Panc1 (cell line): ENCODE measurements around the gene PXT1.

ENCODE experiments used
- CTCF ChIP-seq: fragments of 450-650 bp; IDR thresholded peaks from 2 replicates; pipeline ENCODE4 v1.5.1; 2017; ENCODE audit warnings: mild to moderate bottlenecking
- POLR2AphosphoS5 ChIP-seq: IDR thresholded peaks from 2 replicates; pipeline ENCODE4 v1.6.1; 2012; ENCODE audit warnings: mild to moderate bottlenecking, low read depth, low read length, moderate library complexity
- SIN3A ChIP-seq: IDR thresholded peaks from 2 replicates; pipeline ENCODE4 v1.6.1; 2012; ENCODE audit warnings: low read depth, mild to moderate bottlenecking, low read length, moderate library complexity, borderline replicate concordance; ENCODE audit not compliant: insufficient read depth
- TCF7L2 ChIP-seq: IDR thresholded peaks from 2 replicates; pipeline ENCODE4 v1.6.1; 2011; ENCODE audit warnings: mild to moderate bottlenecking, low read depth, low read length, inconsistent platforms
- TF ChIP-seq, protein P1 (sequence below), 2 experiments: IDR thresholded peaks; 2 replicates each; pipeline ENCODE4 v1.6.1; 2011 to 2012; ENCODE audit warnings: low read depth in 2 of 2, control low read depth in 1 of 2, low read length in 1 of 2, mild to moderate bottlenecking in 1 of 2, moderate library complexity in 1 of 2; ENCODE audit not compliant: insufficient read depth in 1 of 2

DNA sequence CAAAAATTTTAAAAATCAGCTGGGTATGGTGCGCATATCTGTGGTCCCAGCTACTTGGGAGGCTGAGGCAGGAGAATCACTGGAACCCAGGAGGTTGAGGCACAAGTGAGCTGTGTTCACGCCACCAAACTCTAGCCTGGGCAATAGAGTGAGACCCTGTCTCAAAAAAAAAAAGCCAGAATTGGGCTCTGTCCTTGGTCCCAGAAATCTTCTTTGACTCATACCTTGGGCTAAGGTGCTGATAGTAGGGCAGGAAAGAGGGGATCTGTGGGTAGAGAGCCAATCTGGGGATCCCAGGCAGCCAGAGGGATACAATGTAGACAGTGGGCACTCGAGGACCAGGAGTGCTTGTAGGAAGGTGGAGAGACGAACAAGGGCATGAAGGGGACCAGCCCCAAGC lies 68.5 kb downstream of the PXT1 start:
- no peak for TF ChIP-seq CTCF
- no peak for TF ChIP-seq SIN3A
- TF ChIP-seq, protein P1, sequence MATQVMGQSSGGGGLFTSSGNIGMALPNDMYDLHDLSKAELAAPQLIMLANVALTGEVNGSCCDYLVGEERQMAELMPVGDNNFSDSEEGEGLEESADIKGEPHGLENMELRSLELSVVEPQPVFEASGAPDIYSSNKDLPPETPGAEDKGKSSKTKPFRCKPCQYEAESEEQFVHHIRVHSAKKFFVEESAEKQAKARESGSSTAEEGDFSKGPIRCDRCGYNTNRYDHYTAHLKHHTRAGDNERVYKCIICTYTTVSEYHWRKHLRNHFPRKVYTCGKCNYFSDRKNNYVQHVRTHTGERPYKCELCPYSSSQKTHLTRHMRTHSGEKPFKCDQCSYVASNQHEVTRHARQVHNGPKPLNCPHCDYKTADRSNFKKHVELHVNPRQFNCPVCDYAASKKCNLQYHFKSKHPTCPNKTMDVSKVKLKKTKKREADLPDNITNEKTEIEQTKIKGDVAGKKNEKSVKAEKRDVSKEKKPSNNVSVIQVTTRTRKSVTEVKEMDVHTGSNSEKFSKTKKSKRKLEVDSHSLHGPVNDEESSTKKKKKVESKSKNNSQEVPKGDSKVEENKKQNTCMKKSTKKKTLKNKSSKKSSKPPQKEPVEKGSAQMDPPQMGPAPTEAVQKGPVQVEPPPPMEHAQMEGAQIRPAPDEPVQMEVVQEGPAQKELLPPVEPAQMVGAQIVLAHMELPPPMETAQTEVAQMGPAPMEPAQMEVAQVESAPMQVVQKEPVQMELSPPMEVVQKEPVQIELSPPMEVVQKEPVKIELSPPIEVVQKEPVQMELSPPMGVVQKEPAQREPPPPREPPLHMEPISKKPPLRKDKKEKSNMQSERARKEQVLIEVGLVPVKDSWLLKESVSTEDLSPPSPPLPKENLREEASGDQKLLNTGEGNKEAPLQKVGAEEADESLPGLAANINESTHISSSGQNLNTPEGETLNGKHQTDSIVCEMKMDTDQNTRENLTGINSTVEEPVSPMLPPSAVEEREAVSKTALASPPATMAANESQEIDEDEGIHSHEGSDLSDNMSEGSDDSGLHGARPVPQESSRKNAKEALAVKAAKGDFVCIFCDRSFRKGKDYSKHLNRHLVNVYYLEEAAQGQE (IDR thresholded peaks at IDR 0.05; ENCODE audit: insufficient read depth in 1 of 2, low read depth in 2 of 2, low read length in 1 of 2) = no peak
- TF ChIP-seq POLR2AphosphoS5 = no peak
- no peak for TF ChIP-seq TCF7L2
